Measurements from ENCODE around the gene TRIM68.

Gene TRIM68, protein sequence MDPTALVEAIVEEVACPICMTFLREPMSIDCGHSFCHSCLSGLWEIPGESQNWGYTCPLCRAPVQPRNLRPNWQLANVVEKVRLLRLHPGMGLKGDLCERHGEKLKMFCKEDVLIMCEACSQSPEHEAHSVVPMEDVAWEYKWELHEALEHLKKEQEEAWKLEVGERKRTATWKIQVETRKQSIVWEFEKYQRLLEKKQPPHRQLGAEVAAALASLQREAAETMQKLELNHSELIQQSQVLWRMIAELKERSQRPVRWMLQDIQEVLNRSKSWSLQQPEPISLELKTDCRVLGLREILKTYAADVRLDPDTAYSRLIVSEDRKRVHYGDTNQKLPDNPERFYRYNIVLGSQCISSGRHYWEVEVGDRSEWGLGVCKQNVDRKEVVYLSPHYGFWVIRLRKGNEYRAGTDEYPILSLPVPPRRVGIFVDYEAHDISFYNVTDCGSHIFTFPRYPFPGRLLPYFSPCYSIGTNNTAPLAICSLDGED

DNA sequence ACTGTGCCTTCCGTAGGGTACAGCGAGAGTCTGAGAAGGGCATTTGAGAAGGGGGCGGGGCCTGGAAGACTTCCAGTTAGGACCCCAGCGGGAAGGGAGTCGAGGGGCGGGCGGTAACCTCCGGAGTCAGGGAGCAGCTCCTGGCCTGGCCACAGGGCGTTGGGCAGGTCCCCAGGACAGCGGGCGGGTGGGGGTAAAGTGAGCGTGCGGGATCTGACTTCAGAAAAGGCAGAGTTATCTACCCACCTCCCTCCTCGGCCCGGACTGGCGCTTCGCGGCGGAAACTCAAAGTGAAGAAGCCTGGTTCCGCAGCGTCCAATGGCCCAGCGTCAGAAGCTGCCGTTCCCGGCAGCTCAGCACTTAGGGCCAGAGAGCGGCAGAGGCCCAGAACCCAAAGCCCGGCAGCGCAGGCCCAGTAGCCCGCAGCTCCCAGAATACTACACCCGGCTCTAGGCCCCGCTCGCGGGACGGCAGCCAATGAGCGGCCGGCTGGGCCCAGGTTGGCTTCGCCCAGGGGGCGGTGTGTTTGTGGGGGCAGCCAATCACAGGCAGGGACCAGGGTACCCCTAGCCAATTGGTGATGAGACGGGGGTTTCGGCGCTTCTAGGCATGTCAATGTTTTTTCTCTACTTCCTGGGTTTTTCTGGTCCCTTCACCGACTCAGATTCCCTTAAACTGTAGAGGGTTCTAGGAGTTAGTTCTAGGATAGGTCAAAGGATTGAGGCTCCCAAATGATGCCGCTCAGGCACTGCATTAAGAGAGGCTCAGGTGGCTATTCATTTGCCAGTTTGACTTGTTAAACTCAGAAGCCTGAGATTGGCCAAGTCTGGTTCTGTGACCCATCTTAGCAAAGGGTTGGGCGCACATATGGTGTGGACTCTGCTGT lies at the start of gene TRIM68:
TRIM68 (minus strand) TSS at position 451 of the 886 bp plus-strand sequence. CDS start 2,727 bp downstream, outside the sequence.
- Histone ChIP-seq H3K9ac (ENCODE audit: low read length) (peak within 1 kb of the TSS; percentile 37), H3K27ac (ENCODE audit: low read depth, low read length) (peak within 1 kb of the TSS; percentile 66), H3K27me3 (ENCODE audit: control insufficient read depth in 1 of 2, insufficient read depth in 2 of 2, low read length in 2 of 2) (no peaks in the 10 kb centered on the region), H3K4me3 (ENCODE audit: low read depth in 1 of 2, low read length in 2 of 2) (peak within 1 kb of the TSS; percentile 51 to 55), H3K36me3 (ENCODE audit: insufficient read depth, low read length) (peaks cover 19% of the 10 kb centered on the region), H3K4me1 (ENCODE audit: insufficient read depth, low read length) (peaks cover 16% of the 10 kb centered on the region), H3K9me3 (ENCODE audit: low read length) (no peaks in the 10 kb centered on the region)

DNA sequence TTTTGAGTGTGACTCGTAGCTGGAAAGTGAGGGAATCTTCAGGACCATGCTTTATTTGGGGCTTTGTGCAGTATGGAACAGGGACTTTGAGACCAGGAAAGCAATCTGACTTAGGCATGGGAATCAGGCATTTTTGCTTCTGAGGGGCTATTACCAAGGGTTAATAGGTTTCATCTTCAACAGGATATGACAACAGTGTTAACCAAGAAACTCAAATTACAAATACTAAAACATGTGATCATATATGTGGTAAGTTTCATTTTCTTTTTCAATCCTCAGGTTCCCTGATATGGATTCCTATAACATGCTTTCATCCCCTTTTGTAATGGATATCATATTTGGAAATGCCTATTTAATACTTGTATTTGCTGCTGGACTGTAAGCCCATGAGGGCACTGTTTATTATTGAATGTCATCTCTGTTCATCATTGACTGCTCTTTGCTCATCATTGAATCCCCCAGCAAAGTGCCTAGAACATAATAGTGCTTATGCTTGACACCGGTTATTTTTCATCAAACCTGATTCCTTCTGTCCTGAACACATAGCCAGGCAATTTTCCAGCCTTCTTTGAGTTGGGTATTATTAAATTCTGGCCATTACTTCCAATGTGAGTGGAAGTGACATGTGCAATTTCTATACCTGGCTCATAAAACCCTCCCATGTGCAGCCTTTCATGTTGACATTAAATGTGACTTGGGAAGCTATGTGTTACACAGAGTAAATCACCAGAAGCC lies 46.8 kb upstream of the TRIM68 start:
- Histone ChIP-seq H3K27me3 (ENCODE audit: control insufficient read depth in 1 of 2, insufficient read depth in 2 of 2, low read length in 2 of 2) (no peaks in the 10 kb centered on the region), H3K9ac (ENCODE audit: low read length) (no peak overlapping the region), H3K27ac (ENCODE audit: low read depth, low read length) (no peak overlapping the region), H3K4me1 (ENCODE audit: insufficient read depth, low read length) (no peaks in the 10 kb centered on the region), H3K4me3 (ENCODE audit: low read depth in 1 of 2, low read length in 2 of 2) (no peak overlapping the region), H3K36me3 (ENCODE audit: insufficient read depth, low read length) (no peaks in the 10 kb centered on the region), H3K9me3 (ENCODE audit: low read length) (no peaks in the 10 kb centered on the region)

DNA sequence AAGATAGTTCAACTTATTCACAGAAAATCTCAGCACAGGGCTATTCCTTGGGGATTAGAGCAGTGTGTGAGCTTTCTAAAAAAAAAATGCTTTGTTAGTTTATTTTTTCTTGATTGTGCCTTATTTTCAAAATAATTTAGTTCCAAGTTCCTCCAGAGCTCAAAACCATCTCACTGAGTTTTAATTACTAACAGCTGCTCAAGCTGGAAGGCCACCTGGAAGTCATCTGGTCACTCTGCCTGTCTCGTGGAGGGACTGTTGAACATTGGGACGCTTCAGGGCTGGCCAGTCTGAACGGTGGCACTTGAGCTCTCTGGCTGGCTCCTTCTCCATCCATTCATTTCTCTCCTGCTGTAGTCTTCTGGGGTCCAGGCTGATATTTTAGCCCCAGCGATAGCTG lies 39.7 kb upstream of the TRIM68 start:
- no peak overlapping the region for H3K27ac ChIP-seq (ENCODE audit: low read depth, low read length)
- H3K9me3 ChIP-seq (ENCODE audit: low read length), result no peaks in the 10 kb centered on the region
- H3K9ac ChIP-seq (ENCODE audit: low read length), result no peak overlapping the region

DNA sequence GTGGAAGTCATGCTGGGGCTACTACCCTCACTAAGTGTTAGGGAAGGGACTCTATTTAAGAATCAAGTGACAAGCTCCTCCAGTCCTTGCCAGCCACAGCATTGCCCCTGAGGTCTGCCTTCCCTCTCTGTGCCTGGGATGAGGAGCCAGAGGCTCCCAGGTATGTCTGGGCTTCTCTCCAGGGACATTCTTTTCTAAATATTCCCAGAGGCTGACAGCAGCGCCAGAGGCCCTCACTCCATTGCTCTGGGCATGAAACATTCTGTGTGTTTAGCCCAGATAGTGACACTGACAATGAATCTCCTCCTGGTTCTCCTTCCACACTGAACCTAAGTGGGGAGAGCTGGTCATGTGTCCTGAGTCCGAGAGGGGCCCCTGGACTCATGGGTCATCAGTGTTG lies 37.9 kb upstream of the TRIM68 start:
- Histone ChIP-seq H3K9me3 (ENCODE audit: low read length) (no peaks in the 10 kb centered on the region), H3K4me3 (ENCODE audit: low read depth in 1 of 2, low read length in 2 of 2) (peak overlapping the region in 1 of 2 donors; percentile 3), H3K36me3 (ENCODE audit: insufficient read depth, low read length) (no peaks in the 10 kb centered on the region), H3K4me1 (ENCODE audit: insufficient read depth, low read length) (peaks cover 49% of the 10 kb centered on the region), H3K27me3 (ENCODE audit: control insufficient read depth in 1 of 2, insufficient read depth in 2 of 2, low read length in 2 of 2) (no peaks in the 10 kb centered on the region), H3K9ac (ENCODE audit: low read length) (no peak overlapping the region), H3K27ac (ENCODE audit: low read depth, low read length) (no peak overlapping the region)

More for the DNA sequence above, 39.7 kb upstream of the TRIM68 start:
- no peaks in the 10 kb centered on the region for H3K36me3 ChIP-seq (ENCODE audit: insufficient read depth, low read length)
- no peaks in the 10 kb centered on the region for H3K27me3 ChIP-seq (ENCODE audit: control insufficient read depth in 1 of 2, insufficient read depth in 2 of 2, low read length in 2 of 2)
- H3K4me1 ChIP-seq (ENCODE audit: insufficient read depth, low read length), result peaks cover 49% of the 10 kb centered on the region
- no peak overlapping the region for H3K4me3 ChIP-seq (ENCODE audit: low read depth in 1 of 2, low read length in 2 of 2)

DNA sequence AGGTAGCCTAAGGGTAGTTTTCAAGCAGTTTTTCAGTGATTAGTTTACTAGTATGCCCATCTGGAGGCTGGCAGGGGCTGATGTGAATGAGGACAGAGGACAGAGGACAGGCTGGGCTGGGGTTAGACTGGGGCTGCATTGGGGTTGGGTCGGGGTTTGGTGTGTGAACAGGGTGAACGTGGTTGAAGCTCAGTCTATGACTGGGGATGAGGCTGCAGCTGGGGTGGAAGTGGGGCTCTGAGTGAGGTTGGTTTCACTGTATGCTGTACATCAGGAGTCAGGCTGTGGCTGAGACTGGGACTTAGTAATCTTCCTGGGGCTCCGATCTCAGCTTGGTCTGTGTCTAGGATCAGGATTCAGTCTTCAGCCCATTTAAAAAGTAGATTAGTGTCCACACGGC lies 36.2 kb upstream of the TRIM68 start:
- H3K9me3 ChIP-seq (ENCODE audit: low read length), result no peaks in the 10 kb centered on the region
- no peaks in the 10 kb centered on the region for H3K36me3 ChIP-seq (ENCODE audit: insufficient read depth, low read length)
- peaks cover 49% of the 10 kb centered on the region for H3K4me1 ChIP-seq (ENCODE audit: insufficient read depth, low read length)
- no peak overlapping the region for H3K27ac ChIP-seq (ENCODE audit: low read depth, low read length)
- no peaks in the 10 kb centered on the region for H3K27me3 ChIP-seq (ENCODE audit: control insufficient read depth in 1 of 2, insufficient read depth in 2 of 2, low read length in 2 of 2)
- no peak overlapping the region for H3K4me3 ChIP-seq (ENCODE audit: low read depth in 1 of 2, low read length in 2 of 2)
- H3K9ac ChIP-seq (ENCODE audit: low read length), result no peak overlapping the region

DNA sequence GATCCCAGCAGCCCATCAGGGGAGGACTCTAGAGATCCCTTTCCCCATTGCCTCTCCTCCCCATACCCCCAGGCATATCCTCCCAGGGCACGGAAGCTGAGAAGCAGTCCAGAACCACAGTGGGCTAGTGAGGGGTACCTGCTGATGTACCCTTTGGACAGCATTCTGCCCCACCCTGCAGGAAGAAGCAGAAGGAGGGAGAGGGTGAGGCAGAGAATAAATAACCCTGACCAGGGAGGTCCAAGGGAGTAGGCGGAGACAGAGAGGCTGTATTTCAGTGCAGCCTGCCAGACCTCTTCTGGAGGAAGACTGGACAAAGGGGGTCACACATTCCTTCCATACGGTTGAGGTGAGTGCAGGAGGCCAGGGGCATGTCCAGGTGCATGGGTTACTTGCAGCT lies 35.7 kb upstream of the TRIM68 start, which contains the start of gene OR51E1:
OR51E1 (plus strand) TSS at position 301 of the 400 bp plus-strand sequence. CDS start 8,545 bp downstream, outside the sequence.
- Histone ChIP-seq H3K27ac (ENCODE audit: low read depth, low read length) (no peak within 1 kb of the TSS), H3K27me3 (ENCODE audit: control insufficient read depth in 1 of 2, insufficient read depth in 2 of 2, low read length in 2 of 2) (no peaks in the 10 kb centered on the region), H3K4me3 (ENCODE audit: low read depth in 1 of 2, low read length in 2 of 2) (no peak within 1 kb of the TSS), H3K9ac (ENCODE audit: low read length) (no peak within 1 kb of the TSS), H3K36me3 (ENCODE audit: insufficient read depth, low read length) (no peaks in the 10 kb centered on the region), H3K9me3 (ENCODE audit: low read length) (no peaks in the 10 kb centered on the region), H3K4me1 (ENCODE audit: insufficient read depth, low read length) (peaks cover 49% of the 10 kb centered on the region)

DNA sequence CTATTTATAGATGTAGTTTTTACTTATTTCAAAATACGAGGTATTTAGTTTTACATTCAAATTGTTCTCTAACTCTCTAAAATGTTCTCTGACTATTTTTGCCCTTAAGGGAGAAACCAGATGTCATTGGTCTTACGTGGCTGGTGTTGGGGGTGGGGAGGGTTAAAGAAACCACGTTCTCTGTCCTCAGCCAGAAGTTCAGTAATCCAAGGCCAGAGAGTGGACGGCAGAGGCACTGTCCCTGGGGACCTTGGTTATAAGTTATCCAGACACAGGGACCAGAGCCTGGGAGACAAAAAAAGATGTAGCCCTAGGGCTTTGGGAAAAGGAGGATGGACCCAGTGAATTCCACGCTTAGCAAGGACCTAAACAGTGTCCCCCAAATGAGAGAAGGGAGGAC lies 35.0 kb upstream of the TRIM68 start:
- Histone ChIP-seq H3K9ac (ENCODE audit: low read length) (no peak overlapping the region), H3K27ac (ENCODE audit: low read depth, low read length) (no peak overlapping the region), H3K4me3 (ENCODE audit: low read depth in 1 of 2, low read length in 2 of 2) (no peak overlapping the region), H3K4me1 (ENCODE audit: insufficient read depth, low read length) (peaks cover 43% of the 10 kb centered on the region), H3K36me3 (ENCODE audit: insufficient read depth, low read length) (no peaks in the 10 kb centered on the region), H3K27me3 (ENCODE audit: control insufficient read depth in 1 of 2, insufficient read depth in 2 of 2, low read length in 2 of 2) (no peaks in the 10 kb centered on the region), H3K9me3 (ENCODE audit: low read length) (no peaks in the 10 kb centered on the region)

DNA sequence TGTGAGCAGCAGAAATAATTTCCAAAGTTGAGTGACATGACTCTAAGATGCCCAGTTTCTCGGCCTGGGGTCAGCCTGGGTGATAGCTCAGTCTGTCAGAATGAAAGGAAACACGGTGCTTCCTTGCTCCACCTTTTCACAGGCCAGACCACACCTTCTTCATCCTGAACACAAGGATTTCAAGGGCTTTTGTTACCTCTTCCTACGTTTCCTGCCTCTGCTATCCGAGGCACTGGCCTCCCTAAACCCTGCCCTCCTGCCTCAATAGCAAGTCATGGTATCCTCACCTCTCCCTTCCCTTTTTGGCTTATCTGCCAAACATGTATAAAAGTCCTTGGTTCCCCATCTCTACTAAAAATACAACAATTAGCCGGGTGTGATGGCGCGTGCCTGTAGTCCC lies 34.0 kb upstream of the TRIM68 start:
- H3K4me1 ChIP-seq (ENCODE audit: insufficient read depth, low read length), result peaks cover 37% of the 10 kb centered on the region
- no peaks in the 10 kb centered on the region for H3K36me3 ChIP-seq (ENCODE audit: insufficient read depth, low read length)
- H3K27me3 ChIP-seq (ENCODE audit: control insufficient read depth in 1 of 2, insufficient read depth in 2 of 2, low read length in 2 of 2), result no peaks in the 10 kb centered on the region
- no peak overlapping the region for H3K27ac ChIP-seq (ENCODE audit: low read depth, low read length)
- H3K9me3 ChIP-seq (ENCODE audit: low read length), result no peaks in the 10 kb centered on the region
- H3K9ac ChIP-seq (ENCODE audit: low read length), result no peak overlapping the region
- no peak overlapping the region for H3K4me3 ChIP-seq (ENCODE audit: low read depth in 1 of 2, low read length in 2 of 2)

DNA sequence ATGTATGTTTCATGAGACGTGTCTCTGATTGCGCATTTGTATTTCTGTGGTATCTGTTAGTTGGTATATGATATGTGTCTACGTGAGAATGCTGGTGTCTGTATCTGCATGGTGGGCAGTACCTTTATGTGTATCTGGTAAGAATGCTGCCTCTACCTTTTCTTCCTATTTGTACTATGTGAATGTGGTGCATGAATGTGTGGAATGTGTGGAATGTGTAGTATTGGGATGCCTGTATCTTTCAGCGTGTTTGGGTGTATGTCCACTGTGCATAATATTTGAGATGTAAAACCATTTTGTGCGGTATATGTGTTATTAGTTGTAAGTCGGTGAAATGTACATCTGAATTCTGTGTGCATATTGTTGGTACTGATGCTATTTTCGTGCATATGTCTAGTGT lies 33.5 kb upstream of the TRIM68 start:
- H3K4me1 ChIP-seq (ENCODE audit: insufficient read depth, low read length), result peaks cover 32% of the 10 kb centered on the region
- no peaks in the 10 kb centered on the region for H3K27me3 ChIP-seq (ENCODE audit: control insufficient read depth in 1 of 2, insufficient read depth in 2 of 2, low read length in 2 of 2)
- H3K9ac ChIP-seq (ENCODE audit: low read length), result no peak overlapping the region
- no peak overlapping the region for H3K4me3 ChIP-seq (ENCODE audit: low read depth in 1 of 2, low read length in 2 of 2)
- H3K9me3 ChIP-seq (ENCODE audit: low read length), result no peaks in the 10 kb centered on the region
- no peak overlapping the region for H3K27ac ChIP-seq (ENCODE audit: low read depth, low read length)
- H3K36me3 ChIP-seq (ENCODE audit: insufficient read depth, low read length), result no peaks in the 10 kb centered on the region

DNA sequence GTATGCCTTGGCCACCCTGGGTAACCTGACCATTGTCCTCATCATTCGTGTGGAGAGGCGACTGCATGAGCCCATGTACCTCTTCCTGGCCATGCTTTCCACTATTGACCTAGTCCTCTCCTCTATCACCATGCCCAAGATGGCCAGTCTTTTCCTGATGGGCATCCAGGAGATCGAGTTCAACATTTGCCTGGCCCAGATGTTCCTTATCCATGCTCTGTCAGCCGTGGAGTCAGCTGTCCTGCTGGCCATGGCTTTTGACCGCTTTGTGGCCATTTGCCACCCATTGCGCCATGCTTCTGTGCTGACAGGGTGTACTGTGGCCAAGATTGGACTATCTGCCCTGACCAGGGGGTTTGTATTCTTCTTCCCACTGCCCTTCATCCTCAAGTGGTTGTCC lies 31.9 kb upstream of the TRIM68 start:
- Histone ChIP-seq H3K9ac (ENCODE audit: low read length) (no peak overlapping the region), H3K36me3 (ENCODE audit: insufficient read depth, low read length) (no peaks in the 10 kb centered on the region), H3K27me3 (ENCODE audit: control insufficient read depth in 1 of 2, insufficient read depth in 2 of 2, low read length in 2 of 2) (no peaks in the 10 kb centered on the region), H3K27ac (ENCODE audit: low read depth, low read length) (no peak overlapping the region), H3K9me3 (ENCODE audit: low read length) (no peaks in the 10 kb centered on the region), H3K4me1 (ENCODE audit: insufficient read depth, low read length) (peaks cover 17% of the 10 kb centered on the region), H3K4me3 (ENCODE audit: low read depth in 1 of 2, low read length in 2 of 2) (no peak overlapping the region)

DNA sequence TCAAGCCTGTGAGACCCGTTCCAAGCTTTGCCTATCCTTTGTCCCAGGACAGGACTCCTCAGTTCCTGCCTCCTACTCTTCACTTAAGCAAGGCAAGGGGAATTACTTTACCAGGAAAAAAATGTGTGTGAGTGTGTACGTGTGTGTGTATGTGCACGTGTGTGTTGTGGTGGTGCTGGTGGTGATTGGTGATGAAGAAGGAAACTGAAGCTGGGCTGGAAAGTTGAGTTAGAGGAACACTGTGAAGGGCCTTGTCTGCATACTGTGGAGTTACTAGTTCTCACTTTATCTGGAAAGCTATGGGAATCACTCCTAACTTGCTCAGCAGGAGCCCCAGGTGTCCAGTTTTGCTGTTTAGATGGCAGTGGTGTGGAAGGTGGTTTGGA lies 29.6 kb upstream of the TRIM68 start:
- Histone ChIP-seq H3K4me1 (ENCODE audit: insufficient read depth, low read length) (peaks cover 4% of the 10 kb centered on the region), H3K9ac (ENCODE audit: low read length) (no peak overlapping the region), H3K9me3 (ENCODE audit: low read length) (no peaks in the 10 kb centered on the region), H3K27me3 (ENCODE audit: control insufficient read depth in 1 of 2, insufficient read depth in 2 of 2, low read length in 2 of 2) (no peaks in the 10 kb centered on the region), H3K36me3 (ENCODE audit: insufficient read depth, low read length) (no peaks in the 10 kb centered on the region), H3K27ac (ENCODE audit: low read depth, low read length) (no peak overlapping the region), H3K4me3 (ENCODE audit: low read depth in 1 of 2, low read length in 2 of 2) (peak overlapping the region in 1 of 2 donors; percentile 60)

All from muscle layer of colon (tissue), 2 donors.